NCI-H460 (cell line): ENCODE results near the gene ZKSCAN2. TPM values are rescaled to one million over a fixed set of nuclear protein-coding genes. Genes with fewer than 3 reads are reported as not detected.

ENCODE experiments used
- DNase-seq: peaks from one replicate; pipeline ENCODE4 v3.0.0-alpha.2; 2016; ENCODE audit warnings: low read depth; ENCODE audit errors: extremely low read depth
- total RNA-seq: library from RNA; depleted of rRNA; stranded (reverse); fragments of >200 nt; shearing (Covaris generic); gene quantifications from 2 replicates; pipeline ENCODE4 v1.2.3, GENCODE V29; 2014; rRNA removed

ZKSCAN2 gene
- total RNA-seq, 1 experiment from 2014 or later, result 7.0 TPM

- no peak for DNase-seq
Observed at GRCh38 chr16:25224731-25225319, 32.8 kb downstream of the ZKSCAN2 start.

GRCh38 chr16:25223964-25224363 lies 33.7 kb downstream of the ZKSCAN2 start:
- no peak for DNase-seq

GRCh38 chr16:25222959-25223358 lies 34.7 kb downstream of the ZKSCAN2 start:
- no peak for DNase-seq

- DNase-seq, result no peak
Observed at GRCh38 chr16:25219070-25219737, 38.4 kb downstream of the ZKSCAN2 start.

GRCh38 chr16:25217921-25218320 lies 39.7 kb downstream of the ZKSCAN2 start:
- no peak for DNase-seq

DNA sequence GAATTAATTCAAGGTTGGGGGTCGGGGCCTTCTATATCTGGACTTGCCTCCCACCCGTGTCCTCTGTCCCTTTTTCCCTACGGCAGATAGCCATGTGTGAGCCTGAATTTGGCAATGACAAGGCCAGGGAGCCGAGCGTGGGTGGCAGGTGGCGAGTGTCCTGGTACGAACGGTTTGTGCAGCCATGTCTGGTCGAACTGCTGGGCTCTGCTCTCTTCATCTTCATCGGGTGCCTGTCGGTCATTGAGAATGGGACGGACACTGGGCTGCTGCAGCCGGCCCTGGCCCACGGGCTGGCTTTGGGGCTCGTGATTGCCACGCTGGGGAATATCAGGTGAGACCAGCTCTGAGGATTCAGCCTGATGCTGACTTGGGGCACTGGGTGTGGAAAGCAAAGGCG lies 40.5 kb downstream of the ZKSCAN2 start:
- DNase-seq, result no peak

DNA sequence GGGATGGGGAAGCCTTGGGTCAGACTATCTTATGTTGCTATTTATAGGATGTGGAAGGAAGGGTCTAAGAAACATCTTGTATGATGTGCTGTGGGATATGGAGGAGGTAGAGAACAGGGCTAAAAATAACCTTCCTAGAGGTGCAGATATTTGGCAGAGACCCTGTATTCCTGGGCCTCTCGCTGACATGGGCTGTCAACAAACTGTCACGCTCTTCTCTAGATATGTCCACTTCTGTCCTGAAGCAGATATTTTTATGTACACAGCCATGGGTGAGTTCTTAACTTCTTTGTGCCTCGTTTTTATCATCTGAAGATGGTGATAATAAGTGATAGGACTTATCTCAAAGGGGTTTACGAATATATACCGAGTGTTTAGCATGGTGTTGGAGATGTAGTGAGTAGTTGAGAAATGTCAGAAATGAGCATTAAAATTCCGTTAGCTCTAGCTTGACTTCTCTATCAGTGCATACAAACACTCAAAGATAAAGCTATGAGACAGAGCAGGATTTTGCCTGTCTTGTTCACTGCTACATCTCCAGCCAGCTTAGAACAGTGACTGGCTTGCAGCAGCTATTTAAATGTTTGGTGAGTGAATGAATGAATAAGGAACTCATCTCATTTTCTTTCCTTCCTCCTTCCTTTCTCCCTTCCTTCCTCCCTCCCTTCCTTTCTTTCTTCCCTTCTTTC lies 43.8 kb downstream of the ZKSCAN2 start:
- DNase-seq, result no peak

GRCh38 chr16:25212636-25213035 lies 45.0 kb downstream of the ZKSCAN2 start:
- DNase-seq, result no peak

GRCh38 chr16:25210758-25211157 lies 46.9 kb downstream of the ZKSCAN2 start:
- no peak for DNase-seq

DNA sequence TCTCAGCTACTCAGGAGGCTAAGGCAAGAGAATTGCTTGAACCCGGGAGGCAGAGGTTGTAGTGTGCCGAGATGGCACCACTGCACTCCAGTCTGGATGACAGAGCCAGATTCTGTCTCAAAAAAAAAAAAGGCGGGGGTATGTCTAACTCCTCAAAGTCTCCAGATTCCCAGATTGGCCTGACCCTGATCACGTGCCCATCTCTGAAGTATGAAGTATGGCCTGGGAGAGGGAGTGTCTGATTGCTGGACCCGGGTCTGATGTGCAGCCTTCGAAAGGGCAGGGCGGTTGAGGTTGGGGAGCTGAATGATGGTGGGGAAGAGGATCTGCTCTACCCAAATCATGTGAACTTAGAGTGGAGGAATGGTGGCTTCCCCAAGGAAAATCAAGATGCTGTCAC lies 58.2 kb downstream of the ZKSCAN2 start:
- DNase-seq, result no peak

GRCh38 chr16:25198021-25198420 lies 59.6 kb downstream of the ZKSCAN2 start:
- DNase-seq, result no peak

DNA sequence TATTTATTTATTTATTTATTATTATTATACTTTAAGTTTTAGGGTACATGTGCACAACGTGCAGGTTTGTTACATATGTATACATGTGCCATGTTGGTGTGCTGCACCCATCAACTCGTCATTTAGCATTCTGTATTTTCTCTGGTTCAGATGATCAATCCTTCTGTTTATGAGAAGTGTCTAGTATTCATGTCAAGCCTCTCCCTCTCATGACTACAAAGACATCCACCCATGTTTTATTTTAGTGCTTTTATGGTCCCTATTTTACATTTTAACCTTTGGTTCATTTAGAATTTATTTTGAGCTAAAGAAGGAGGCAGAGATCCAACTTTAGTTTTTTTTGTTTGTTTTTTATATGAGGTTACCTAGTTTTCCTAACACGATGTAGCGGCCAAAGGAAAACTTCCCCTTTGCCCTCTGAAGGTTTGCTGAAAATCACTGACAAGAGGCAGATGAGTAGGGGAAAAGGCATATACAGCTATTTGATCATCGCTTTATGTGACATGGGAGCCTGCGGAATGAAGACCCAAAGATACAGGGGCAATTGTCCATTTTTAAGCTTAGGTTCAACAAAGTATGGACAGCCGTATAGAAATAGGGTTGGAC lies 63.3 kb downstream of the ZKSCAN2 start:
- DNase-seq, result no peak

DNA sequence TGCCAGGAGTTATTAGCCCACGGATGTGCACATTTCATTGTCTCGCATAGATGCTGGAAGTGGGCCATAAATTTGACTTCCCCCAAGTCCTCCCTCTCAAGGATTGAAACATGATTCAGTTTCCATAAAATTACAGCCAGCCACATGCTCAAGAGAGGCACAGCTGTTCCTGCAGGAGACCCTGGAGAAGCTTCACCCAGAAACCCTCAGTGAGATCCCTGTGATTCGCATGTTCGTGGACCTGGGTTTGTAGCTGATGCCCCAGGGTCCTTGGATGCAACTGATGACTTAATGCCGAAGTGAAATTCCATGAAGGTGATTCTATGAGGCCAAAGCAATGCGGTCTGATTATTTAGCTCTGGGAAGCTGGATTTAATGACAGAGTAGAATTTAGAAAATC lies 65.5 kb downstream of the ZKSCAN2 start:
- DNase-seq, result no peak

- DNase-seq, result no peak
Observed at GRCh38 chr16:25189305-25189704, 68.3 kb downstream of the ZKSCAN2 start.

DNA sequence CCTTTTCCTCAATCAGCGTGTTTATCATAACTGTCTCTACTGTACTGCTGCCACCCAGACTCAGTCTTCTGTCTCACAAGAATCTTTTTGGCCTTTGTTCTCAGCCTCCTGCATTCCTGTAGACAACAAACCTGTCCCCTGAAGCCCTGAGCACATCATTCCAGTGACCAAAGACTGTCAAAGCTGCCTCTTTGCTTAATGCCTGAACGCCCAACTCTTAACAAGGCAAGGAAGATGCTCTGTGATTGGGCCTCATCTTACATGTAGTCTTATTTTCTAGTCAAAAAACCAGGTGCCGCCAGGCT lies 70.2 kb downstream of the ZKSCAN2 start:
- no peak for DNase-seq

Other genes with a start within 250 kb of the ZKSCAN2 start
- 13.1 and 14.6 TPM in 2 replicates for gene ARHGAP17, start 242.5 kb downstream of the ZKSCAN2 start, total RNA-seq
- gene LCMT1, start 146.1 kb downstream of the ZKSCAN2 start, total RNA-seq, result 38.7 and 46.2 TPM in 2 replicates
- not detected in 2 replicates for gene AQP8, start 40.9 kb downstream of the ZKSCAN2 start, total RNA-seq